Left ventricle myocardium superior (tissue), 1 donor: ENCODE measurements around the gene TBC1D5. TPM values are rescaled to one million over a fixed set of nuclear protein-coding genes. Genes with fewer than 3 reads are reported as not detected.

ENCODE experiments used
- ATAC-seq: fragments of 200-7000 bp; cut with Tn5 transposase; one replicate; pipeline ENCODE4 v1.9.1; 2020; ENCODE audit warnings: mild to moderate bottlenecking, moderate library complexity
- DNase-seq: peaks from one replicate; pipeline ENCODE4 v3.0.0-alpha.2; 2020
- intact Hi-C: fragments of 100-400 bp; cut with micrococcal nuclease; formaldehyde crosslinking; loops from one replicate; pipeline ENCODE4 v1.11.0; 2022
- total RNA-seq: library from RNA; stranded (reverse); fragmentation: NEBNext Ultra II Directional; extraction: Animal tissue kit (Norgen Biotek cat#: 25700); gene quantifications from one replicate; pipeline ENCODE4 v1.2.1, GENCODE V29; 2021
- donor health status: DM: no; HTN: yes; CAD: no; lungs with severe emphysema.

TBC1D5 gene
- total RNA-seq, 1 donor from 2014 or later, result 27.1 TPM

- ATAC-seq (no peak), DNase-seq (no peak)
- intact Hi-C loops, result no loop called here
Observed at GRCh38 chr3:17466028-17466427, 276.4 kb downstream of the TBC1D5 start.

GRCh38 chr3:17459470-17459993 lies 282.9 kb downstream of the TBC1D5 start:
- no peak for DNase-seq
- ATAC-seq, result no peak
- intact Hi-C loops, result no loop called here

GRCh38 chr3:17456650-17457049 lies 285.8 kb downstream of the TBC1D5 start:
- DNase-seq (no peak), ATAC-seq (no peak)
- intact Hi-C loops, result no loop called here

GRCh38 chr3:17456046-17456445 lies 286.4 kb downstream of the TBC1D5 start:
- no peak for DNase-seq
- no peak for ATAC-seq
- intact Hi-C loops, result no loop called here

- intact Hi-C loops, result no loop called here
Observed at GRCh38 chr3:17444865-17445264, 297.6 kb downstream of the TBC1D5 start.

GRCh38 chr3:17443142-17443541 lies 299.3 kb downstream of the TBC1D5 start:
- intact Hi-C loops, result no loop called here
- no peak for ATAC-seq
- no peak for DNase-seq

More at GRCh38 chr3:17444865-17445264, 297.6 kb downstream of the TBC1D5 start:
- DNase-seq (no peak), ATAC-seq (no peak)

GRCh38 chr3:17442332-17443049 lies 299.9 kb downstream of the TBC1D5 start:
- ATAC-seq (no peak), DNase-seq (no peak)
- intact Hi-C loops, result no loop called here

- intact Hi-C loops, result loop anchor here (5.0 kb wide), 1 partner anchor 408 kb away; no protein-coding TSS in a partner anchor
- DNase-seq (no peak), ATAC-seq (no peak)
Observed at GRCh38 chr3:17433876-17434275, 308.6 kb downstream of the TBC1D5 start.

- intact Hi-C loops, result loop anchor here (5.0 kb wide), 1 partner anchor 410 kb away; no protein-coding TSS in a partner anchor
- DNase-seq, result no peak
- ATAC-seq, result no peak
Observed at GRCh38 chr3:17432236-17432635, 310.2 kb downstream of the TBC1D5 start.

- DNase-seq (no peak), ATAC-seq (no peak)
- intact Hi-C loops, result loop anchor here (5.0 kb wide), 1 partner anchor 411 kb away; no protein-coding TSS in a partner anchor
Observed at GRCh38 chr3:17431484-17432045, 310.9 kb downstream of the TBC1D5 start.

- intact Hi-C loops, result loop anchor here (5.0 kb wide), 1 partner anchor 411 kb away; no protein-coding TSS in a partner anchor
- no peak for DNase-seq
- peak; percentile 56 for ATAC-seq
Observed at GRCh38 chr3:17431004-17431403, 311.4 kb downstream of the TBC1D5 start.

GRCh38 chr3:17430582-17430981 lies 311.8 kb downstream of the TBC1D5 start:
- intact Hi-C loops, result loop anchor here (5.0 kb wide), 1 partner anchor 412 kb away; no protein-coding TSS in a partner anchor

GRCh38 chr3:17423786-17424536 lies 318.5 kb downstream of the TBC1D5 start:
- intact Hi-C loops, result no loop called here
- DNase-seq, result peak; percentile 33
- peak; percentile 72 for ATAC-seq

More at GRCh38 chr3:17430582-17430981, 311.8 kb downstream of the TBC1D5 start:
- DNase-seq (no peak), ATAC-seq (no peak)

GRCh38 chr3:17422636-17423035 lies 319.8 kb downstream of the TBC1D5 start:
- intact Hi-C loops, result no loop called here
- no peak for ATAC-seq

GRCh38 chr3:17420668-17421067 lies 321.8 kb downstream of the TBC1D5 start:
- DNase-seq (no peak), ATAC-seq (no peak)
- intact Hi-C loops, result no loop called here

More at GRCh38 chr3:17422636-17423035, 319.8 kb downstream of the TBC1D5 start:
- no peak for DNase-seq

GRCh38 chr3:17412950-17413530 lies 329.4 kb downstream of the TBC1D5 start:
- no peak for DNase-seq
- intact Hi-C loops, result loop anchor here (5.0 kb wide), 1 partner anchor 156 kb away; no protein-coding TSS in a partner anchor
- peak; percentile 59 for ATAC-seq

- ATAC-seq (peak; percentile 70), DNase-seq (no peak)
- intact Hi-C loops, result loop anchor here (5.0 kb wide), 1 partner anchor 154 kb away; no protein-coding TSS in a partner anchor
Observed at GRCh38 chr3:17411157-17411877, 331.1 kb downstream of the TBC1D5 start.

- intact Hi-C loops, result no loop called here
- DNase-seq, result no peak
- ATAC-seq, result no peak
Observed at GRCh38 chr3:17407576-17407975, 334.9 kb downstream of the TBC1D5 start.
